K562 treated with DMSO at 1 percent for 24 hours (cell line): Measurements from ENCODE around the gene GBE1. TPM values are rescaled to one million over a fixed set of nuclear protein-coding genes. Genes with fewer than 3 reads are reported as not detected.

Experiments used
- total RNA-seq: library from RNA; unstranded; fragments of 300-600 nt; gene quantifications from 2 replicates; pipeline ENCODE4 v1.2.3, GENCODE V29; 2022; ENCODE audit warnings: low read depth; ENCODE audit not compliant: insufficient read depth

The GBE1 gene
- total RNA-seq: 9.5 and 11.7 TPM in 2 replicates

GRCh38 chr3:81760924-81761903, at the start of gene GBE1:
Gene GBE1 (minus strand): TSS chr3:81761645. CDS start chr3:81761517, 128 bp downstream.

